HL-60 (cell line): ENCODE measurements around the gene PDSS2.

Experiments used
- GABPA ChIP-seq: IDR thresholded peaks from 2 replicates; pipeline ENCODE4 v1.6.1; 2012; ENCODE audit warnings: low read depth
- POLR2AphosphoS5 ChIP-seq: IDR thresholded peaks from 2 replicates; pipeline ENCODE4 v1.6.1; 2012; ENCODE audit warnings: low read depth
- TF ChIP-seq, protein P1 (sequence below): IDR thresholded peaks from one replicate; pipeline ENCODE4 v1.5.1; 2011; ENCODE audit warnings: low read length, control low read depth, inconsistent platforms; ENCODE audit not compliant: insufficient read depth
- TF ChIP-seq, protein P2 (sequence below): IDR thresholded peaks from 2 replicates; pipeline ENCODE4 v1.6.1; 2012; ENCODE audit warnings: low read depth; ENCODE audit not compliant: insufficient replicate concordance

DNA sequence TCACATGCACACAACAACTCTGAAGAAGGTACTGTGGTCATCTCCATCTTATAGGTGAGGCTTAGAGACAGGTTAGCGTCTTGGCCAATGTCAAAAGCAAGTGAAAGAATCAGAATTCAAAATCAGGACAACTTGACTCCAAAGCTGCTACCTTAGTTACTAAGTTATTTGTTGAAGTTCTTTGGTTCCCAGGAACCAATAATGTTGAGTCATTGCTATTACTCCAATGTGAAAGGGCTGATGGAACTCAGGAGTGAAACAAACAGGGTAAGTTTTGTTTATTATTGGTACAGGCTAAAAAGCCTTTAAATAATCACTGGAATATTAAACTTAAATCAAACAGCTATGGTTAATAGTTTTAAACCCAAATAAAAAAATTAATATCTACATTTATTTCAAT, 111.1 kb downstream of the PDSS2 start:
- TF ChIP-seq, protein P1, sequence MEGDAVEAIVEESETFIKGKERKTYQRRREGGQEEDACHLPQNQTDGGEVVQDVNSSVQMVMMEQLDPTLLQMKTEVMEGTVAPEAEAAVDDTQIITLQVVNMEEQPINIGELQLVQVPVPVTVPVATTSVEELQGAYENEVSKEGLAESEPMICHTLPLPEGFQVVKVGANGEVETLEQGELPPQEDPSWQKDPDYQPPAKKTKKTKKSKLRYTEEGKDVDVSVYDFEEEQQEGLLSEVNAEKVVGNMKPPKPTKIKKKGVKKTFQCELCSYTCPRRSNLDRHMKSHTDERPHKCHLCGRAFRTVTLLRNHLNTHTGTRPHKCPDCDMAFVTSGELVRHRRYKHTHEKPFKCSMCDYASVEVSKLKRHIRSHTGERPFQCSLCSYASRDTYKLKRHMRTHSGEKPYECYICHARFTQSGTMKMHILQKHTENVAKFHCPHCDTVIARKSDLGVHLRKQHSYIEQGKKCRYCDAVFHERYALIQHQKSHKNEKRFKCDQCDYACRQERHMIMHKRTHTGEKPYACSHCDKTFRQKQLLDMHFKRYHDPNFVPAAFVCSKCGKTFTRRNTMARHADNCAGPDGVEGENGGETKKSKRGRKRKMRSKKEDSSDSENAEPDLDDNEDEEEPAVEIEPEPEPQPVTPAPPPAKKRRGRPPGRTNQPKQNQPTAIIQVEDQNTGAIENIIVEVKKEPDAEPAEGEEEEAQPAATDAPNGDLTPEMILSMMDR = no peak
- TF ChIP-seq POLR2AphosphoS5 (no peak), GABPA (no peak)
- TF ChIP-seq, protein P2, sequence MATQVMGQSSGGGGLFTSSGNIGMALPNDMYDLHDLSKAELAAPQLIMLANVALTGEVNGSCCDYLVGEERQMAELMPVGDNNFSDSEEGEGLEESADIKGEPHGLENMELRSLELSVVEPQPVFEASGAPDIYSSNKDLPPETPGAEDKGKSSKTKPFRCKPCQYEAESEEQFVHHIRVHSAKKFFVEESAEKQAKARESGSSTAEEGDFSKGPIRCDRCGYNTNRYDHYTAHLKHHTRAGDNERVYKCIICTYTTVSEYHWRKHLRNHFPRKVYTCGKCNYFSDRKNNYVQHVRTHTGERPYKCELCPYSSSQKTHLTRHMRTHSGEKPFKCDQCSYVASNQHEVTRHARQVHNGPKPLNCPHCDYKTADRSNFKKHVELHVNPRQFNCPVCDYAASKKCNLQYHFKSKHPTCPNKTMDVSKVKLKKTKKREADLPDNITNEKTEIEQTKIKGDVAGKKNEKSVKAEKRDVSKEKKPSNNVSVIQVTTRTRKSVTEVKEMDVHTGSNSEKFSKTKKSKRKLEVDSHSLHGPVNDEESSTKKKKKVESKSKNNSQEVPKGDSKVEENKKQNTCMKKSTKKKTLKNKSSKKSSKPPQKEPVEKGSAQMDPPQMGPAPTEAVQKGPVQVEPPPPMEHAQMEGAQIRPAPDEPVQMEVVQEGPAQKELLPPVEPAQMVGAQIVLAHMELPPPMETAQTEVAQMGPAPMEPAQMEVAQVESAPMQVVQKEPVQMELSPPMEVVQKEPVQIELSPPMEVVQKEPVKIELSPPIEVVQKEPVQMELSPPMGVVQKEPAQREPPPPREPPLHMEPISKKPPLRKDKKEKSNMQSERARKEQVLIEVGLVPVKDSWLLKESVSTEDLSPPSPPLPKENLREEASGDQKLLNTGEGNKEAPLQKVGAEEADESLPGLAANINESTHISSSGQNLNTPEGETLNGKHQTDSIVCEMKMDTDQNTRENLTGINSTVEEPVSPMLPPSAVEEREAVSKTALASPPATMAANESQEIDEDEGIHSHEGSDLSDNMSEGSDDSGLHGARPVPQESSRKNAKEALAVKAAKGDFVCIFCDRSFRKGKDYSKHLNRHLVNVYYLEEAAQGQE = no peak
